Stimulated activated CD4-positive, alpha-beta T cell treated with anti-CD3 and anti-CD28 coated beads, Interleukin-4, amount 100 ng/mL, for 1 hour (primary cell): ENCODE measurements around the gene GLE1.
A peak's percentile ranks its signal among the peaks of the same experiment; 100 is the strongest.
"Not testable (repeated sequence)": the region's sequence is repeated elsewhere in the genome, so short reads cannot be mapped to it uniquely, and the experiment has no call there.

Experiments used
- DNase-seq: peaks from one replicate; pipeline ENCODE4 v3.0.0-alpha.2; 2020

GLE1 gene

GRCh38 chr9:128497824-128498610 is 6.5 kb upstream of the GLE1 start:
- no peak for DNase-seq

- DNase-seq, result no peak
Observed at GRCh38 chr9:128498911-128499310, 5.6 kb upstream of the GLE1 start.

GRCh38 chr9:128499920-128500319 is 4.6 kb upstream of the GLE1 start:
- DNase-seq, result no peak

- not testable (repeated sequence) for DNase-seq
Observed at GRCh38 chr9:128503415-128503825, 1.1 kb upstream of the GLE1 start.

GRCh38 chr9:128503870-128504269 is 649 bp upstream of the GLE1 start:
- DNase-seq, result no peak

GRCh38 chr9:128505414-128505765 is 871 bp downstream of the GLE1 start:
- DNase-seq, result no peak

- not testable (repeated sequence) for DNase-seq
Observed at GRCh38 chr9:128505906-128506305, 1.4 kb downstream of the GLE1 start.

GRCh38 chr9:128512820-128513219 is 8.3 kb downstream of the GLE1 start:
- DNase-seq, result no peak

- DNase-seq, result no peak
Observed at GRCh38 chr9:128521956-128522355, 17.4 kb downstream of the GLE1 start.

- no peak for DNase-seq
Observed at GRCh38 chr9:128523199-128523925, 18.8 kb downstream of the GLE1 start.

GRCh38 chr9:128526720-128527119 is 22.2 kb downstream of the GLE1 start:
- DNase-seq, result no peak

GRCh38 chr9:128528445-128529160 is 24.1 kb downstream of the GLE1 start:
- no peak for DNase-seq

- no peak for DNase-seq
Observed at GRCh38 chr9:128529191-128529590, 24.7 kb downstream of the GLE1 start.

GRCh38 chr9:128532581-128532980 is 28.1 kb downstream of the GLE1 start:
- DNase-seq, result no peak

GRCh38 chr9:128540634-128541360 is 36.3 kb downstream of the GLE1 start:
- DNase-seq, result no peak

- no peak for DNase-seq
Observed at GRCh38 chr9:128546504-128546903, 42.0 kb downstream of the GLE1 start.

- no peak for DNase-seq
Observed at GRCh38 chr9:128548876-128549275, 44.4 kb downstream of the GLE1 start.

- peak; percentile 42 for DNase-seq
Observed at GRCh38 chr9:128550226-128550625, 45.7 kb downstream of the GLE1 start.

GRCh38 chr9:128550770-128551656 is 46.5 kb downstream of the GLE1 start:
- no peak for DNase-seq

- no peak for DNase-seq
Observed at GRCh38 chr9:128551657-128552152, 47.2 kb downstream of the GLE1 start.

GRCh38 chr9:128552153-128552743 is 47.7 kb downstream of the GLE1 start, which contains the start of gene SPTAN1:
Gene SPTAN1, plus strand, starts transcription at chr9:128552587. Its CDS starts 14,154 bp downstream, at chr9:128566741.
- peak; percentile 97 for DNase-seq
